ENCODE measurements around the gene GMNN.

The GMNN gene

GRCh38 chr6:24797596-24798216, 23.0 kb downstream of the GMNN start:
- no peak for TF ChIP-seq CTCF (conservative IDR thresholded peaks at IDR 0.05; ENCODE audit: low read length)
- no peak overlapping the region for H3K4me3 ChIP-seq (ENCODE audit: low read length)
- DNase-seq (ENCODE audit: low read depth): no peak

GRCh38 chr6:24798740-24799540, 24.2 kb downstream of the GMNN start, which contains the start of gene ARMH2:
Gene ARMH2, minus strand, starts transcription at chr6:24798917. Its CDS starts 60 bp downstream, at chr6:24798857.
- DNase-seq (ENCODE audit: low read depth): no peak
- no peak within 1 kb of the TSS for H3K4me3 ChIP-seq (ENCODE audit: low read length)
- no peak for TF ChIP-seq CTCF (conservative IDR thresholded peaks at IDR 0.05; ENCODE audit: low read length)

GRCh38 chr6:24799541-24799915, 24.8 kb downstream of the GMNN start:
- DNase-seq (ENCODE audit: low read depth): no peak
- no peak for TF ChIP-seq CTCF (conservative IDR thresholded peaks at IDR 0.05; ENCODE audit: low read length)

GRCh38 chr6:24802271-24803059, 27.7 kb downstream of the GMNN start:
- TF ChIP-seq CTCF (conservative IDR thresholded peaks at IDR 0.05; ENCODE audit: low read length): no peak
- no peak overlapping the region for H3K4me3 ChIP-seq (ENCODE audit: low read length)
- DNase-seq (ENCODE audit: low read depth): no peak

More at GRCh38 chr6:24799541-24799915, 24.8 kb downstream of the GMNN start:
- no peak overlapping the region for H3K4me3 ChIP-seq (ENCODE audit: low read length)

GRCh38 chr6:24807584-24807983, 32.8 kb downstream of the GMNN start:
- TF ChIP-seq CTCF (conservative IDR thresholded peaks at IDR 0.05; ENCODE audit: low read length): no peak
- H3K4me3 ChIP-seq (ENCODE audit: low read length): no peak overlapping the region
- DNase-seq (ENCODE audit: low read depth): no peak

GRCh38 chr6:24809728-24810127, 35.0 kb downstream of the GMNN start:
- DNase-seq (ENCODE audit: low read depth): no peak
- no peak for TF ChIP-seq CTCF (conservative IDR thresholded peaks at IDR 0.05; ENCODE audit: low read length)
- no peak overlapping the region for H3K4me3 ChIP-seq (ENCODE audit: low read length)

Measured in AG10803 (cell line).